Activated T-cell treated with anti-CD3 and anti-CD28 coated beads for 24 hours (primary cell): ENCODE data around the gene DMGDH.

Experiments used
- DNase-seq: peaks from one replicate; pipeline ENCODE4 v3.0.0-alpha.2; 2020; ENCODE audit warnings: low read depth

DMGDH gene

GRCh38 chr5:79062436-79062835 lies 7.0 kb downstream of the DMGDH start:
- DNase-seq: no peak

- DNase-seq: no peak
Measured at GRCh38 chr5:79059674-79060073, 9.8 kb downstream of the DMGDH start.

DNA sequence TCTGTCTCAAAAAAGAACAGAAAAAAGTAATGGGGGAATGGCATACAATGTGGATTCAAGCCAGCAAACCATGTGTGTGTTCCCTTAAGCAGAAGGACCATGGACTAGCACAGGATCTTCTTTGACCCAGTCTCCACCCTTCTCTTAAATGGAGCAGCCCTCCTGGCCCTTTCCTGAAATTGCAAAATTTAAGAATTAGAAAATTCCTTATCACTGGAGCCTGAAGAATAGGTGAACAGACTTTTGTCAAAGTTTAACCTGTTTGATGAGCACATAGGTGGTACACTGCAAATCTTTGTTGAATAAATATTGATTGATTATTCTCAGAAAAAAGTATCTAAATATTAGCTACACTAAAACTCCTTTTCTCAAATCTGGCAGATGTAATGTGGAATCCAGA lies 12.6 kb downstream of the DMGDH start:
- DNase-seq: no peak

DNA sequence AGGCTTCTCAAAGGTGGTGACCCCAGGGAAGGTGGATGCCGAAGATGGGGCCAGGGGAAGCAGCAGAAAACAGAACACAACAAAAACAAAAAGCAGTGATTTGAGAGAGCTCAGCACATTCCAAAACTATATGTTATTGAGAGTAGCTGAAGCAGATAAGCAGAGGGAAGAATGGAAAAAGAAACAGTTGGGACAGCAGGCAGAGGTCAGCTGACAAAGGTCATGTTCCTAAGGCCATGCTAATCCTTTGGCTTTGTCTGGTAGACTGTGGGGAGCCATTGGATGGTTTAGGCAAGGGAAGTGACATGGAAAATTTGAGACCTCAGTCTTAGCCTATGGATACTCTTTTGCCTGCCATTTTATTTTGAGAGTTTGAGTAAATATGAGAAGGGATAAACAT lies 14.5 kb downstream of the DMGDH start:
- DNase-seq: no peak

GRCh38 chr5:79053321-79053720 lies 16.2 kb downstream of the DMGDH start:
- DNase-seq: no peak

- no peak for DNase-seq
Measured at GRCh38 chr5:79050498-79050897, 19.0 kb downstream of the DMGDH start.

DNA sequence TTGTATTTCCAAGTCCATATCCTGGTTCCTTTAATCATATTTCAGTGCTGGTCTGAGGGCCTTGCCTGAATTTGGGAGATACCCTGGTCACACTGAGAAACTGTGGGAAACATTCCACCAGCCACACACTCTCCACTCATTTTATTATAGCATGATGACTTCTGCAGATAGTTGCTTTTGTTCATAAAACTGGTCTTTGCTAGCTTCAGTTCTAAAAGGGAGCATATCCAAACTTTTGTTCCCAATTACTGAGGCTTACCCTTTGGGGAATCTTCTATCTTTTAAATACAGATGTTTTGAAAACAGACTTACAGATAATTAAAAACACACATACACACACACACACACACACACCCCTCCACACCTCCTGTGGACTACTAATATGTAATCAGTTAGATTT lies 21.0 kb downstream of the DMGDH start:
- no peak for DNase-seq

- no peak for DNase-seq
Measured at GRCh38 chr5:79047199-79047598, 22.3 kb downstream of the DMGDH start.

GRCh38 chr5:79042188-79042587 lies 27.3 kb downstream of the DMGDH start:
- DNase-seq: no peak

DNA sequence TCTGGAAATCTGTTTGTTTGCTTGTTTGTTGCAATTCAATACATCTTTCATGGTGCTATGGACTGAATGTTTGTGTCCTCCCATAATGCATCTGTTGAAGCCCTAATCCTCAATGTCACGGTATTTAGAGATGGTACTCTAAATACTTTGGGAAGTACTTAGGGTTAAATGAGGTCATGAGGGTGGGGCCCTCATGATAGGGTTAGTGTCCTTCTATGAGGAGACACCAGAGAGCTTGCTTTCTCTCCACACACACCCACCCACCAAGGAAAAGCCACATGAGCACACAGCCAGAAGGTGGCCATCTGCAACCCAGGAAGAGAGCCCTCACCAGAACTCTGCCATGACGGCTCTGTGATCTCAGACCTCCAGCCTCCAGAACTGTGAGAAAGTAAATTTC lies 32.7 kb downstream of the DMGDH start:
- no peak for DNase-seq

DNA sequence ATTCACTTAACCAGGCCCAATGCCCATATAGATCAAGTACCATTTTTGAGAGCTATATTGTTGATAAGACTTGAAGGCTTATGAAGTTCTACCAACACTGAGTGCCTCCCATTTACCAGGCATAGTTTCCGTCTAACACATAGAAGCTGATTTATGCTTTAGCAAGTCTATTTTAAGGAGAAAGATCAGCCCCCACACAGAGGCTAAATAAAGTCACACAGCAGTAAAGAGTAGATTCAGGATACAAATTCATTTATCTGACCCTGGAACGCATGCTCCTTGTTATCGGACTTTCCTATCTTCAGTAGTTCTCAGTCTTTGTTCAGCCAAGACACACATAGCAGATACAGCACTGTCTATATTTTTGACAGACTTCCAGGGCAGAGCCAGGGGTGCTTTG lies 34.2 kb downstream of the DMGDH start:
- no peak for DNase-seq

GRCh38 chr5:79032782-79033181 lies 36.7 kb downstream of the DMGDH start:
- no peak for DNase-seq

- no peak for DNase-seq
Measured at GRCh38 chr5:79032031-79032695, 37.3 kb downstream of the DMGDH start.

DNA sequence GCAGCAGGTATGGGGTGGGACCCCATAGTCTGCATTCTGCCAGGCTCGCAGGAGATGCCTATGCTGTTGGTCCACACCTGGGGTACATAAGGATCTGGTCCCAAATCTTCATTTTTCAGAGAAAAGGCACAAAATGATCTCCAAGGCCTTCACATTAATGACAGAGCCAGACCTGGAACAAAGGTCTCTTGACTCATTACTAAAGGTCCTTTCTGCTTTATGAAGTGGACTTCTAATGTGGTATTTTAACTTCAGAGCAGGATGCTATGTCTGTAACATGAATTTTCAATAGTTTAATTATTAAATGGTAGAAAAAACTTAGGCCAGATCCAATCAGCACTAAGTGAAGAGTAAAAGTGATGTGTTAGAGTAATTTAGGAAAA lies 38.0 kb downstream of the DMGDH start:
- no peak for DNase-seq

DNA sequence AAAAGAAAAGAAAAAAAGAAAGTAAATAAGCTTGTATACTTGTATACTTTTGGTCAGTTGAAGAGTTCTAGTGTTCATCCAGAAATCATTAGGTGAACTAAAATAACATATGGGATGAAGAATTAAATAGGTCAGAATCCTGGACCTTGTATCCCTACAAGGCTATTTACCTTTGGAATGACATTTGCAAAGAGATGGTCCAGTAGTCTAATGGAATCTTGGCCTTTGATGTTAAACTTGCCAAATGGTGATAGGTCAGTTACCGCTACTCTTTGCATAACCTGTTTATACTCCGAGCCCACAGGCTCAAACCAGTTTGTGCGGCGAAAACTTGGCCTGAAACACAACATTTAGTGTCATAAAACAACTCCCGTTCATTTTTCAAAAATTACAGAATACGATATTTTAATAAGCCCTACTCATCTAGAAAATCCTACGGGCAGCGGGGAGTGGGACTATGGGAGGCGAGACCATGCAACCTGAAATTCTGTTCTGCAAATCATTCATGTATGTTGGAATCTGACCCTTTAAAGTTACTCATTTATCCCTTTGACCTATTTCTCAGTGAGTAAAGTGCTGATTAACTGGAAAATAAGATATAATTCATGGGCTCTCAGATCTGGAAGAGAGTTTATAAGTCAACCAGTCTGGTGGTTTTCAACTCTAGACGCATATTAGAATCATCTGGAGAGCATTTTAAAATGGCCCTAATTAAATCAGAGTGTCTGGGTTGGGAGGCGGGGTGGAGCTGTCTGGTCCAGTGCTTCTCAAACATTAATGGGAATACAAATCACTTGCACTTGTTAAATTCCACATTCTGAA lies 38.6 kb downstream of the DMGDH start:
- DNase-seq: no peak

- DNase-seq: peak; percentile 32
Measured at GRCh38 chr5:79025054-79025472, 44.4 kb downstream of the DMGDH start.

DNA sequence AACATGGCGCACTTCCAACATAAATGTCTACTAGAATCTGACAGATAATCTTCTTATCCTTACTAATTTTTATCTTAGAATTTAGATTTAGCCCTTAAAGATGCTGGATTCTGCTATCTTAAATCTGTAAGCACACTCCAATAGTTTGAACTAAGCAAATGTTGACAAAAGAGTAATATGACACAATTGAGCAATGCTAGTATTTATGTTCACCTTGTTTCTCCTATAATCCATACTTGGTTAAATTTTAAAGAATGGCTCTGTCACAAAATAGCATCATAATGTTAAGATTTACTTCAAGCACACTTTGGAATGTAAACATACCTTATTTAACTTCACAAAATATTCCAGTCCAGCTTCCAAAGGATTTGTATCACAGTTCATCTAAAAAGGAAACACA lies 45.5 kb downstream of the DMGDH start:
- no peak for DNase-seq

DNA sequence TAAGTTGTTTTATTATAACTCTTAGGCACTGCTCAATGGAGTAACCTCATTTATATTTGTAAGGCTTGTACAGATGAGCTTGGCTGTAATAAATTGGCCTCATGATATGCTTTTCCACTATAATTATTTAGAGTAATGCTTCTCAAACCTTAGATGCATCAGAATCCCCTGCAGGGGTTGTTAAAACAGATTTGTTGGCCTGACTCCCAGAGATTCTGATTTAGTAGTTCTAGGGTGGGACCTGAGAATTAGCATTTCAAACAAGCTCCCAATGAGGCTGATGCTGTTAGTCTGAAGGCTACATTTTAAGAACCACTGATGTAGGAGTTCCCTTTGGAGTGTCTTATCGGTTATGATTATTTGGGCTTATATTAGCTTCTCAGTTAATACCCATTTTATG lies 46.1 kb downstream of the DMGDH start:
- DNase-seq: no peak

- DNase-seq: no peak
Measured at GRCh38 chr5:79022771-79023170, 46.7 kb downstream of the DMGDH start.

GRCh38 chr5:79021753-79022152 lies 47.7 kb downstream of the DMGDH start:
- no peak for DNase-seq

DNA sequence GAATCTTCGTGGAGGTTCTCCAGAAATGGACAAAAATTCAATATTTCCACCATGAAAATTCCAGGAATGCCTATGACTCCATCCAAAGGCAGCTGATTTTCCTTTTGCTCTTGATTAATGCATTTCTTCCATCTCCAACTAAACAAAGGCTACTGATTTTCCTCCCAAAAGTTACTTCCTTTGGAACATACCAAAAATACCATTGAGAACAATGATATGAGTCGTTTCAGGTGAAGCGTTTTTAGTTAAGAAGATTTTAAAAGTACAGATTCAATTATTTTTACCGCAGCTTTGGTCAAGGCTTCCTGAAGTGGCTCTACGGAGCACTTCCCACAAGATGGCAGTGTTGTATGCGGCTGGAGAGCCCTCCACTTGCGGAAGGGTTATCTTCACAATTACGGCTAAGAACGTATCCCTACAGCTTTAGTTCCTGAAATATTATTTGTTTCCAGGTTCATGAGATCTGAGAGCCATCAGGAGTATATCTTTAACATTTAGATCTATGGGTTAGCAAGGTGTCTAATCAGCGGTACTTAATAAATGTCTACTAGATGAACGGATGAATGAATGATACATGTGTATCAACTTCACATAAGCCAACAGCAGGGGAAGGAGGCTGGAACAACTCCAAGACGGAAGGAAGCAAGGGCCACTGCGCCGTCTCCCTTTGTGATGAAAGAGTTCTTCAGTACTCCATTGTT lies 48.5 kb downstream of the DMGDH start:
- DNase-seq: peak; percentile 18

- no peak for DNase-seq
Measured at GRCh38 chr5:79014631-79015030, 54.8 kb downstream of the DMGDH start.

GRCh38 chr5:79011869-79012268 lies 57.6 kb downstream of the DMGDH start:
- DNase-seq: no peak
